ENCODE measurements around the gene TAF13.
"Not testable (repeated sequence)": the region's sequence is repeated elsewhere in the genome, so short reads cannot be mapped to it uniquely, and the experiment has no call there.

Gene TAF13

DNA sequence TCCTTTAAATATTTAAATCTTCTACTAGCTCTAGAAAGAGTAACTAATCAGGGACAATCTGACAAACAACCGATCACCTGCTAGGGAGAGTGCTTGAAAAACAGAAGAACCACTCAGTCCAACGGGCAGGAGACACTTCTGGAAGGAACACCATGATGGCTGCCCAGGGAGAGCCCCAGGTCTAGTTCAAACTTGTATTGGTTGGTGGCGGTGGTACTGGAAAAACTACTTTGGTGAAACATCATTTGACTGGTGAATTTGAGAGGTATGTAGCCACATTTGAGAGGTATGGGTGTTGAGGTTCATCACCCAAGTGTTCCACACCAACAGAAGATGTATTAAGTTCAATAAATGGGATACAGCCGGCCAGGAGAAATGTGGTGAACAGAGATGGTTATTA lies 29.1 kb downstream of the TAF13 start:
- Histone ChIP-seq H3K36me3 (ENCODE audit: control insufficient read depth, insufficient read depth, low read length) (no peaks in the 10 kb centered on the region), H3K4me3 (ENCODE audit: low read depth, low read length) (no peak overlapping the region), H3K9me3 (ENCODE audit: control insufficient read depth, insufficient read depth, low read length) (no peaks in the 10 kb centered on the region), H3K4me1 (ENCODE audit: control insufficient read depth, insufficient read depth, low read length) (no peaks in the 10 kb centered on the region), H3K27me3 (ENCODE audit: control insufficient read depth, insufficient read depth, low read length) (no peaks in the 10 kb centered on the region), H3K9ac (ENCODE audit: low read depth, low read length) (no peak overlapping the region), H3K27ac (ENCODE audit: low read depth, low read length) (no peak overlapping the region)

DNA sequence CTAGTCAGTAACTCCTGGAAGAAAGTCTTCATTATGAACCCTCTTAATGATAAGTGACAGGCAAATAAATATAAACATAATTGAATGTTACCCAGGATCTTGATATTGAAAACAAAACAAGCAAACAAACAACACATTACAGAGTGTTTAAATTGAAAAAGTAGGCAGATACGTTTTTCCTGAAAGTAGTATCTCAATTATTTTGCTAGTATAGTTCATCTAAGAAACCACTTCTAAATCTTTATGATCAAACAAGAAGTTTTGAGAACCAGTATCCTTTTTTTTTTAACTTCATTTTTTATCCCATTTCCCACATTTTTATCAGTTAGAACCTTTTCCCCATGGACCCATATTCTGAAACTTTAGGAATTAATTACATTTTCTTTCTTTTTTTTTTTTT lies 30.2 kb downstream of the TAF13 start:
- Histone ChIP-seq H3K4me3 (ENCODE audit: low read depth, low read length) (no peak overlapping the region), H3K36me3 (ENCODE audit: control insufficient read depth, insufficient read depth, low read length) (no peaks in the 10 kb centered on the region), H3K4me1 (ENCODE audit: control insufficient read depth, insufficient read depth, low read length) (no peaks in the 10 kb centered on the region), H3K27ac (ENCODE audit: low read depth, low read length) (no peak overlapping the region), H3K27me3 (ENCODE audit: control insufficient read depth, insufficient read depth, low read length) (no peaks in the 10 kb centered on the region), H3K9ac (ENCODE audit: low read depth, low read length) (no peak overlapping the region), H3K9me3 (ENCODE audit: control insufficient read depth, insufficient read depth, low read length) (no peaks in the 10 kb centered on the region)

DNA sequence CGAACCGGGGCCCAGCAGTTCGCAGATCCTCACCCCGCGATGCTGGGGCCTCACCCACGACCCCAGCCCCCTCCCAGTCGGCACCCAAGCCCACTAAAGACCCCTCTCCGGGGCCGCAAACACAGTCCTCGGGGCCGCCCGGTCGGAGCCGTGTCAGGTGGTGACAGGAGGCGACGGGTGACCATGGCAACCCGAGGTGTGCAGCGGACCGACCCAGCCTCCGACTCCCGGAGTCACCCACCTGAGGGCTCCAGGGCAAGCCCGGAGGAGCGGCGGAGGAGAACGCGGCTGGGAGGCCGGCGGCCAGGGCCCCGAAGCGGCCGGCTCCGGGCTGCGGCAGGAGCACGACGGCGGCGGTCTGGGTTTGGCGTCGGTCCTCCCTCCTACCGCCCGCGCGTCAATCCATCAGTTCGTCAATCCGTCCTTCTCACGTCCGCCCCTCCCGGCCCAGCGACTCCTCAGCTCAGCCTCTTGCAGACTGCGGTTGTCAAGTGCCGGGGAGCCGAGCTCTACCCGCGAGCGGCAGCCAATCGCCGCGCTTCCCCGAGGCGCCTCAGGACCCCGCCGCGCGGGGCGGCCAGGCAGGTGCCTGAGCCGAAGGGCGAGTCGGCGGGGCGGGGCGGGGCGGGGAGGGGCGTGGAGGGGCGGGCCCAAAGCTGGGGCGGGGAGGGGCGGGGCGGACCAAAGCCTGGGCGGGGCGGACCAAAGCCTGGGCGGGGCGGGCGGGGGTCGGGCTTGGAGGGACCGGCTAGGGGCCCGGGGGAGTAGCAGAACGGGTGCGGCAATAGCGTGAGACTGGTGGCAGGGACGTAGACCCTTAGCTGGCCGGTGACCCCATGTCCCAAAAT lies 34.0 kb downstream of the TAF13 start, which contains the start of gene WDR47:
TSS of gene WDR47 (minus strand) at position 482 of the 848 bp plus-strand sequence. CDS start 18,590 bp downstream, outside the sequence.
- no peak within 1 kb of the TSS for H3K9ac ChIP-seq (ENCODE audit: low read depth, low read length)
- peak within 1 kb of the TSS; percentile 37 for H3K27ac ChIP-seq (ENCODE audit: low read depth, low read length)
- no peaks in the 10 kb centered on the region for H3K27me3 ChIP-seq (ENCODE audit: control insufficient read depth, insufficient read depth, low read length)
- no peaks in the 10 kb centered on the region for H3K9me3 ChIP-seq (ENCODE audit: control insufficient read depth, insufficient read depth, low read length)
- no peaks in the 10 kb centered on the region for H3K36me3 ChIP-seq (ENCODE audit: control insufficient read depth, insufficient read depth, low read length)
- H3K4me1 ChIP-seq (ENCODE audit: control insufficient read depth, insufficient read depth, low read length), result peaks cover 5% of the 10 kb centered on the region; the same call in 1 of the 2 replicates
- H3K4me3 ChIP-seq (ENCODE audit: low read depth, low read length), result peak within 1 kb of the TSS; percentile 71

DNA sequence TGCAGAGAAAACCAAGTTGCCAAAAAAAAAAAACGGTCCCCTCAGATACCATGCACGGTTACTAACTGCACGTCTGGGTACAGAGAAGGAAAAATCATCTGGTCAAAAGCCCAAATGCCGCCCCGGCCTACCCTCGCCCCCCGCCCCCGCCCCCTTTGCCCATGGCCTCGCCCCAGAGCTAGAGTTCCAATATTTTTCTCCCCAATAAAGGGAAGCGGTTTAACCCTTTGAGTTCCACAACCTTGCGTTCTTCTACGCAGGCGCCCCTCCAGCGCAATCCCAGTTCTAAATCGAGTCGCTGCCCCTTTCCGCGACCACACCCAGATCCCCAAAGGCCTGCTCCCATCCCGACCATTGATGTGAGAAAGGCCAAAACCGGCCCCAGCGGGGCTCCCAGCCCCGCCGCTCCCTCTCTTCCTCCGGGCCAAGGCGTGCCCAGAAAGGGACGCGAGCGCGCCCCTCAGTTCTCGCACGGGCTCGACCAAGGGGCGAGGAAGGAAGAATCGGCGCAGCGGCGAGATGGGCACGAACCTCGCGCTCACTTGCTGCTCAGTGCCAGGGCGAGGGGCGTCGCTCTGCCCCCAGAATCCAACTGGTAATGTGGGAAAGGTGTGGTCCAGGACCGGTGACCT lies 34.7 kb downstream of the TAF13 start:
- Histone ChIP-seq H3K27ac (ENCODE audit: low read depth, low read length) (peak overlapping the region; percentile 37), H3K36me3 (ENCODE audit: control insufficient read depth, insufficient read depth, low read length) (no peaks in the 10 kb centered on the region), H3K9me3 (ENCODE audit: control insufficient read depth, insufficient read depth, low read length) (no peaks in the 10 kb centered on the region), H3K4me1 (ENCODE audit: control insufficient read depth, insufficient read depth, low read length) (peaks cover 5% of the 10 kb centered on the region; the same call in 1 of the 2 replicates), H3K9ac (ENCODE audit: low read depth, low read length) (no peak overlapping the region), H3K4me3 (ENCODE audit: low read depth, low read length) (peak overlapping the region; percentile 71), H3K27me3 (ENCODE audit: control insufficient read depth, insufficient read depth, low read length) (no peaks in the 10 kb centered on the region)

DNA sequence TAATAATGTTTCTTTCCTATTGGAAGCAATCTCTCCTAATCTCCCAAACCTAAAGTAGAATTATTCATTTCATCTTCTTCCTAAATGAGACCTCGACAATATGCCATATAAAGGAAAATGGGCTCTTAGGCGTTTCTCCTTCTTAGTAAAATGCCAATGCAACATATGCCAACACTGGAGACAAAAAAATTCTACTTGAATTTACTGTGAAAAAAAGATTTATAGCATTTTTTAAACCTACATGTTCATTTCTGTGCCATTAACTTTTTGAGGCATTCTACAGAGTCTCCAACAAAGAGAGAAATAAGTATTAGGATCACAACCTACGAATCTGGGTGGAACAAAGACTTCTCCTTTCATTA lies 35.2 kb downstream of the TAF13 start:
- H3K9me3 ChIP-seq (ENCODE audit: control insufficient read depth, insufficient read depth, low read length), result no peaks in the 10 kb centered on the region
- peaks cover 5% of the 10 kb centered on the region; the same call in 1 of the 2 replicates for H3K4me1 ChIP-seq (ENCODE audit: control insufficient read depth, insufficient read depth, low read length)
- peak overlapping the region; percentile 71 for H3K4me3 ChIP-seq (ENCODE audit: low read depth, low read length)
- no peak overlapping the region for H3K27ac ChIP-seq (ENCODE audit: low read depth, low read length)
- no peaks in the 10 kb centered on the region for H3K27me3 ChIP-seq (ENCODE audit: control insufficient read depth, insufficient read depth, low read length)
- no peaks in the 10 kb centered on the region for H3K36me3 ChIP-seq (ENCODE audit: control insufficient read depth, insufficient read depth, low read length)
- H3K9ac ChIP-seq (ENCODE audit: low read depth, low read length), result no peak overlapping the region

DNA sequence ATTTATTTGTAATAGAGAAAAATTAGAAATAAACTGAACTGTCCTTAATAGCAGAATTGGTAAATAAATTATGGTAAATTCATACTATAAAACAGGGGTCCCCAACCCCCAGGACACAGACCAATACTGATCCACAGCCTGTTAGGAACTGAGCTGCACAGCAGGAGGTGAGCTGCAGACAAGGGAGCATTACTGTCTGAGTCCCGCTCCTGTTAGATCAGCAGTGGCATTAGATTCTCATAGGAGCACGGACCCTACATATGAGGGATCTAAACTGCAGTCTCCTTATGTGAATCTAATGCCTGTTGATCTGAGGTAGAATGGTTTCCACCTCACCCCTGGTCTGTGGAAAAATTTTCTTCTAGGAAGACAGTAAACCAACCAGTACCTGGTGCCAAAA lies 41.4 kb downstream of the TAF13 start:
- Histone ChIP-seq H3K4me1 (ENCODE audit: control insufficient read depth, insufficient read depth, low read length) (no peaks in the 10 kb centered on the region), H3K4me3 (ENCODE audit: low read depth, low read length) (no peak overlapping the region), H3K9ac (ENCODE audit: low read depth, low read length) (no peak overlapping the region), H3K27me3 (ENCODE audit: control insufficient read depth, insufficient read depth, low read length) (no peaks in the 10 kb centered on the region), H3K27ac (ENCODE audit: low read depth, low read length) (no peak overlapping the region), H3K36me3 (ENCODE audit: control insufficient read depth, insufficient read depth, low read length) (no peaks in the 10 kb centered on the region), H3K9me3 (ENCODE audit: control insufficient read depth, insufficient read depth, low read length) (no peaks in the 10 kb centered on the region)

DNA sequence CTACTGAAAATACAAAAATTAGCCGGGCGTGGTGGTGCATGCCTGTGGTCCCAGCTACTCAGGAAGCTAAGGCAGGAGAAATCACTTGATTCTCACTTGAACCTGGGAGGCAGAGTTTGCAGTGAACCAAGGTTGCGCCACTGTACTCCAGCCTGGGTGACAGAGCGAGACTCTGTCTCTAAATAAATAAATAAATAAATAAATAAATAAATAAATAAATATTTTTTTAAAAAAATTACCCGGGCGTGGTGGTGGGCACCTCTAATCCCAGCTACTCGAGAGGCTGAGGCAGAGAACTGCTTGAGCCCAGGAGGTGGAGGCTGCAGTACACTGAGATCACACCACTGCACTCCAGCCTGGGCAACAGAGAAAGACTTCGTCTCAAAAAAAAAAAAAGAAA lies 46.3 kb downstream of the TAF13 start:
- H3K27me3 ChIP-seq (ENCODE audit: control insufficient read depth, insufficient read depth, low read length); H3K4me1 ChIP-seq (ENCODE audit: control insufficient read depth, insufficient read depth, low read length); H3K4me3 ChIP-seq (ENCODE audit: low read depth, low read length); H3K9me3 ChIP-seq (ENCODE audit: control insufficient read depth, insufficient read depth, low read length); H3K36me3 ChIP-seq (ENCODE audit: control insufficient read depth, insufficient read depth, low read length); H3K9ac ChIP-seq (ENCODE audit: low read depth, low read length); H3K27ac ChIP-seq (ENCODE audit: low read depth, low read length): not testable (repeated sequence)

DNA sequence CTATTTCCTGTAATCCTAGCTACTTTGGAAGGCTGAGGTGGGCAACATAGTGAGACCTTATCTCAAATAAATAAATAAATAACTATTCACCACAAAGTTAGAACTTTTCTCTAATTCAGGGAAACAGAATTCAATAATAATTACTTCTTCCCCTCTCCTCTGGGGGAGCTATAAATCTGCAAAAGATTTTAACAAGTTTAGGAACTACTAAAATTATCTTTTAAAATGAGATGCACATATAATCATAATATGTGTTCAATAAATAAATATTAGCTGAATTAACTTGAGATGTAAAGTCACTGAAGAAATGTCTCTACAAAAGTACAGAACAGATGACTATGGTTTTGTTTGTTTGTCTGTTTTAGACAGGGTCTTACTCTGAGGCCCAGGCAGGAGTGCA lies 48.0 kb downstream of the TAF13 start:
- Histone ChIP-seq H3K36me3 (ENCODE audit: control insufficient read depth, insufficient read depth, low read length) (no peaks in the 10 kb centered on the region), H3K4me3 (ENCODE audit: low read depth, low read length) (no peak overlapping the region)

DNA sequence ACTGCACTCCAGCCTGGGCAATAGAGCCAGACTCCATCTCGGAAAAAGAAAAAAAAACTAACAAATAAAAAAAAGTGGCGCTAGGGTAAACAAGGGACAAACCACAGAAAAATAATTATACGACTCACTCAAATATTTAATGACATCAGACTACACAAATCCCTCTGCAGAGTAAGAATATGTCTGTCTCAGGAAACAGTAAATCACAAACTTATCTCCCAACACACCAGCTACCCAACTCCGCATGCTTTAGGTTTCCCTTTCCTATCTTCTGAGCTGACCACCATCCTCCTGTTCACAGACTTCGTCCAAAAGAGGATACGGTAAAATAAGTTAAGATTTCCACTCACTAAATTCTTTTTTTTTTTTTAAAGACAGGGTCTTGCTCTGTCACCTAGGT lies 50.1 kb downstream of the TAF13 start:
- Histone ChIP-seq H3K27me3 (ENCODE audit: control insufficient read depth, insufficient read depth, low read length) (no peaks in the 10 kb centered on the region), H3K36me3 (ENCODE audit: control insufficient read depth, insufficient read depth, low read length) (no peaks in the 10 kb centered on the region), H3K4me1 (ENCODE audit: control insufficient read depth, insufficient read depth, low read length) (no peaks in the 10 kb centered on the region), H3K4me3 (ENCODE audit: low read depth, low read length) (no peak overlapping the region), H3K9me3 (ENCODE audit: control insufficient read depth, insufficient read depth, low read length) (no peaks in the 10 kb centered on the region), H3K9ac (ENCODE audit: low read depth, low read length) (no peak overlapping the region), H3K27ac (ENCODE audit: low read depth, low read length) (no peak overlapping the region)

More for the DNA sequence above, 48.0 kb downstream of the TAF13 start:
- no peaks in the 10 kb centered on the region for H3K9me3 ChIP-seq (ENCODE audit: control insufficient read depth, insufficient read depth, low read length)
- no peaks in the 10 kb centered on the region for H3K27me3 ChIP-seq (ENCODE audit: control insufficient read depth, insufficient read depth, low read length)
- H3K27ac ChIP-seq (ENCODE audit: low read depth, low read length), result no peak overlapping the region
- no peak overlapping the region for H3K9ac ChIP-seq (ENCODE audit: low read depth, low read length)
- H3K4me1 ChIP-seq (ENCODE audit: control insufficient read depth, insufficient read depth, low read length), result no peaks in the 10 kb centered on the region

DNA sequence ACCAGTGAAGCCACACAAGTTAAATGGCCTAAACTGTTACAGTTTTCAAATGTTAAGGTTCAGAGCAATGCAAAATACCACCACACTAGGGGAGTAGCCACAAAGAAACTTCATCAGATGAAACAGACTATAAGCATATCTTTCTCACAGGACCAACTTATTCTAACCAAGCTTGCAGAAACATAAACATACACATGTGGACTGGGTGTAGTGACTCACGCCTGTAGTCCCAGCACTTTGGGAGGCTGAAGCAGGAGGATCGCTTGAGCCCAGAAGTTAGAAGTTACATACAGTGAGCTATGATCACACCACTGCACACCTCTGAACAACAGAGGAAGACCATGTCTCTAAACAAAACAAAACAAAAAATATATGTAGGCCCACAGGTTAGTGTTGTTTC lies 51.2 kb downstream of the TAF13 start:
- Histone ChIP-seq H3K27me3 (ENCODE audit: control insufficient read depth, insufficient read depth, low read length) (no peaks in the 10 kb centered on the region), H3K4me3 (ENCODE audit: low read depth, low read length) (no peak overlapping the region), H3K27ac (ENCODE audit: low read depth, low read length) (no peak overlapping the region), H3K9me3 (ENCODE audit: control insufficient read depth, insufficient read depth, low read length) (no peaks in the 10 kb centered on the region), H3K36me3 (ENCODE audit: control insufficient read depth, insufficient read depth, low read length) (no peaks in the 10 kb centered on the region), H3K4me1 (ENCODE audit: control insufficient read depth, insufficient read depth, low read length) (no peaks in the 10 kb centered on the region), H3K9ac (ENCODE audit: low read depth, low read length) (no peak overlapping the region)

DNA sequence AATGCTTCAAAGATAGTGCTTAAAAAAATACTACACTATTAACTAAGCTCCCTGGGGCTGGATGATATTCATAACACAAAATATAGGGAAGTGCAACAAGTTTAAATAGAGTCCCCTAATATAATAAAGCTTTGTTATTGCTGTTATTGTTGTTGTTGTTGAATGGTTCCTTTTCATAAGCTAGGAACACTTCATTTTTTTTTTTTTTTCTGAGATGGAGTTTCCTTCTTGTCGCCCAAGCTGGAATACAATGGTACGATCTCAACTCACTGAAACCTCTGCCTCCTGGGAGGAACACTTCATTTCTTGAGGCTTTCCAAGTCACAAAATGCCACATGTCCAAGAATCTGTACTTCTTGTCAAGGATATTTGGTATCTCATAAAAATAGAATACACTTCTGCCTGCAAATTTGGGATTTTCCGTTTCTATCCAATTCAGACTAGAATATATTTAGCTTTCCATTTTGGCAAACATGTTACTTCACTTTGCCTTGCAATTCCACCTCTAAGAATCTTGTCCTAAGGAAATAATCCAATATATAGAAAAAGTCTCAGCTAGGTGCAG lies 55.0 kb downstream of the TAF13 start:
- Histone ChIP-seq H3K9ac (ENCODE audit: low read depth, low read length) (no peak overlapping the region), H3K4me3 (ENCODE audit: low read depth, low read length) (no peak overlapping the region), H3K9me3 (ENCODE audit: control insufficient read depth, insufficient read depth, low read length) (no peaks in the 10 kb centered on the region), H3K27ac (ENCODE audit: low read depth, low read length) (no peak overlapping the region), H3K36me3 (ENCODE audit: control insufficient read depth, insufficient read depth, low read length) (no peaks in the 10 kb centered on the region), H3K27me3 (ENCODE audit: control insufficient read depth, insufficient read depth, low read length) (no peaks in the 10 kb centered on the region), H3K4me1 (ENCODE audit: control insufficient read depth, insufficient read depth, low read length) (no peaks in the 10 kb centered on the region)

All from HUES48 (cell line).